Vagina (tissue), 2 donors: ENCODE measurements around the gene SMARCD2. TPM values are rescaled to one million over a fixed set of nuclear protein-coding genes. Genes with fewer than 3 reads are reported as not detected.

Experiments used
- DNase-seq, 2 donors: peaks; one replicate each; pipeline ENCODE4 v3.0.0-alpha.2; 2017; ENCODE audit errors: extremely low spot score in 2 of 2
- H3K27ac ChIP-seq: fragments of 200-600 bp; sonication (generic); one replicate; pipeline ENCODE4 v1.5.1; 2019
- H3K27me3 ChIP-seq: fragments of 200-600 bp; sonication (generic); one replicate; pipeline ENCODE4 v1.5.1; 2019
- H3K36me3 ChIP-seq, 2 donors: fragments of 200-600 bp; sonication (generic); one replicate each; pipeline ENCODE4 v1.5.1; 2017 to 2019
- H3K4me1 ChIP-seq: fragments of 200-600 bp; sonication (generic); one replicate; pipeline ENCODE4 v1.5.1; 2019
- H3K4me3 ChIP-seq, 2 donors: fragments of 200-600 bp; sonication (generic); 1 replicate in 1 of 2; 2 replicates in 1 of 2; pipeline ENCODE4 v1.5.1; 2016 to 2019
- H3K9me3 ChIP-seq: fragments of 200-600 bp; sonication (generic); one replicate; pipeline ENCODE4 v1.5.1; 2019
- POLR2A ChIP-seq, 2 donors: fragments of 450-650 bp; IDR thresholded peaks; one replicate each; pipeline ENCODE4 v1.6.1; 2017; ENCODE audit warnings: antibody characterized with exemption in 2 of 2, mild to moderate bottlenecking in 2 of 2, moderate library complexity in 2 of 2
- POLR2AphosphoS5 ChIP-seq, 2 donors: sonication (generic); formaldehyde crosslinking; IDR thresholded peaks; one replicate each; pipeline ENCODE4 v1.9.0; 2017; ENCODE audit warnings: antibody characterized with exemption in 2 of 2, mild to moderate bottlenecking in 2 of 2, low read depth in 1 of 2; ENCODE audit not compliant: insufficient read depth in 1 of 2
- intact Hi-C: fragments of 100-400 bp; cut with DNase I; formaldehyde crosslinking; loops from one replicate; pipeline ENCODE4 v1.15.1; 2023
- total RNA-seq: library from RNA; depleted of rRNA; stranded (reverse); fragments of >200 nt; gene quantifications from one replicate; pipeline ENCODE4 v1.2.3, GENCODE V29; 2016
- TF ChIP-seq, protein P1 (sequence below), 3 experiments: fragments of 450-650 bp in 2 of 3; fragments of 200-600 bp in 1 of 3; sonication (generic) in 1 of 3; IDR thresholded peaks; one replicate each; pipeline ENCODE4 v1.5.1; 2017 to 2019; ENCODE audit warnings: antibody characterized with exemption in 3 of 3, mild to moderate bottlenecking in 2 of 3, moderate library complexity in 2 of 3

The SMARCD2 gene
- total RNA-seq, 1 donor from 2014 or later = 146 TPM

DNA sequence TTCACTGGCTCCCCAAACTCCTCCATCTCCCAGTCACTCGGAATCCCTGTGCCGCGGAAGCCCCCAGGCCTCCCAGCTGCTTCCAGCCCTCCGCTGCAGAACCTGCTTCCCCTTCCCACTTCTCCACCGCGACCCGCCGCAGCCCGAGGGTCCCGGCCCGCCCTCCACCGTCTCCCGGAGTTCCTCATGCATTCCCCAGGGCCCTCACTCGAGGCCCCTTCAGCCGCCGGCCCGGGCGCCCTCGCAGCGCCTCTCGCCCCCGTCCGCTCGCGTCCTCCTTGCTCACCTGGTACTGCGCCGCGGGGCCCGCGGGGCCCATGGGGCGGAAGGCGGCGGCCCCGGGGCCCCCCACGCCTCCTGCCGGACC is 329 bp downstream of the SMARCD2 start:
- peak overlapping the region; percentile 97 for H3K27ac ChIP-seq
- H3K4me3 ChIP-seq = peak overlapping the region; percentile 96 to 100
- H3K27me3 ChIP-seq = no peaks in the 10 kb centered on the region
- H3K4me1 ChIP-seq = peaks cover 53% of the 10 kb centered on the region
- no peaks in the 10 kb centered on the region for H3K9me3 ChIP-seq
- intact Hi-C loops = loop anchor here (10.0 kb wide), 1 partner anchor 1083 kb away; no protein-coding TSS in a partner anchor
- DNase-seq = no peak
- peaks cover 0 to 3% of the 10 kb centered on the region in 2 donors for H3K36me3 ChIP-seq
- TF ChIP-seq POLR2A (IDR thresholded peaks at IDR 0.05) = no peak

DNA sequence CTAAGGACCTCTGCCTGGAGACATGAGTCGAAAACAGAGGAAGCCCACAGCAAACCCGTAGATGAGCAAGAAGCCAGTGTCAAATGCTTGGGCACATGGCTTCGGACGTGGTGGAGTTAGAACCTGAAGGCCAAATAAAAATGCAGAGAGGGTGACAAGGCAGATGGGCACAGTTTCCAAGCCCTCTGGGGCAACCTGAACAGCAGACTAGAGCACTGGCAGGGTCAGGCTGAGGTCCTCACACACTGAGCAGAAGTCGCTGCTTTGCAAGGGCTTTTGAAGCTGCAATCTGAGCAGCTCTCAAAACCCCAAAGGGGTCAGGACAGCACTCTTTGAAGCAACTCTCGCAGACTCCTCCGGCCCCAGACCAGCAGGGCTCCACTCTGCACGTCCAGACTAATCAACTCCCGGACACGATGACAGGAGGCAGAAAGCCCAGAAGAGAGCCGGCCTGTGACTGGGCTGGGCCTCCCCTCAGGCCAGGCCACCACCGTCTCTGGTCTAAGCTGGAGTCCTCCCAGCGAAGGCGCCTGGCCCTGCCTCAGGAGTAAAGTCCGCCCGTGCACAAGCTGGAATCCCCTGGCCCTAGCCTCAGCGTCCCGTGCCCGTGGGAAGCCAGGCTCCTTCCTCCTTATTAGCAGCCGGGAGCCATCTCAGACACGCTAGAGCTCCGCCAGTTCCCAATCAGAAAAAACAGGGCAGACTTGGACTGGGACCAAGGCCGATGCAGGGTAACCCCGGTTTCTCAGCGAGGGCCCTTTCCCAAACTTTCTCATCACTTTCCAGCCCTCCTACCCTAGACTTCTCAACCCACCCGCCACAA is 924 bp downstream of the SMARCD2 start:
- peak overlapping the region; percentile 97 for H3K27ac ChIP-seq
- peaks cover 58% of the 10 kb centered on the region for H3K4me1 ChIP-seq
- H3K9me3 ChIP-seq = no peaks in the 10 kb centered on the region
- H3K27me3 ChIP-seq = no peaks in the 10 kb centered on the region
- intact Hi-C loops = loop anchor here (10.0 kb wide), 1 partner anchor 1083 kb away; no protein-coding TSS in a partner anchor
- TF ChIP-seq POLR2A (IDR thresholded peaks at IDR 0.05) (no peak), POLR2AphosphoS5 (IDR thresholded peaks at IDR 0.05; ENCODE audit: insufficient read depth in 1 of 2, low read depth in 1 of 2) (peak in 1 of 2 donors; percentile 36)
- TF ChIP-seq, protein P1, sequence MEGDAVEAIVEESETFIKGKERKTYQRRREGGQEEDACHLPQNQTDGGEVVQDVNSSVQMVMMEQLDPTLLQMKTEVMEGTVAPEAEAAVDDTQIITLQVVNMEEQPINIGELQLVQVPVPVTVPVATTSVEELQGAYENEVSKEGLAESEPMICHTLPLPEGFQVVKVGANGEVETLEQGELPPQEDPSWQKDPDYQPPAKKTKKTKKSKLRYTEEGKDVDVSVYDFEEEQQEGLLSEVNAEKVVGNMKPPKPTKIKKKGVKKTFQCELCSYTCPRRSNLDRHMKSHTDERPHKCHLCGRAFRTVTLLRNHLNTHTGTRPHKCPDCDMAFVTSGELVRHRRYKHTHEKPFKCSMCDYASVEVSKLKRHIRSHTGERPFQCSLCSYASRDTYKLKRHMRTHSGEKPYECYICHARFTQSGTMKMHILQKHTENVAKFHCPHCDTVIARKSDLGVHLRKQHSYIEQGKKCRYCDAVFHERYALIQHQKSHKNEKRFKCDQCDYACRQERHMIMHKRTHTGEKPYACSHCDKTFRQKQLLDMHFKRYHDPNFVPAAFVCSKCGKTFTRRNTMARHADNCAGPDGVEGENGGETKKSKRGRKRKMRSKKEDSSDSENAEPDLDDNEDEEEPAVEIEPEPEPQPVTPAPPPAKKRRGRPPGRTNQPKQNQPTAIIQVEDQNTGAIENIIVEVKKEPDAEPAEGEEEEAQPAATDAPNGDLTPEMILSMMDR (IDR thresholded peaks at IDR 0.05) = no peak
- DNase-seq = no peak
- H3K4me3 ChIP-seq = peak overlapping the region; percentile 96 to 100
- H3K36me3 ChIP-seq = peaks cover 0 to 9% of the 10 kb centered on the region in 2 donors

DNA sequence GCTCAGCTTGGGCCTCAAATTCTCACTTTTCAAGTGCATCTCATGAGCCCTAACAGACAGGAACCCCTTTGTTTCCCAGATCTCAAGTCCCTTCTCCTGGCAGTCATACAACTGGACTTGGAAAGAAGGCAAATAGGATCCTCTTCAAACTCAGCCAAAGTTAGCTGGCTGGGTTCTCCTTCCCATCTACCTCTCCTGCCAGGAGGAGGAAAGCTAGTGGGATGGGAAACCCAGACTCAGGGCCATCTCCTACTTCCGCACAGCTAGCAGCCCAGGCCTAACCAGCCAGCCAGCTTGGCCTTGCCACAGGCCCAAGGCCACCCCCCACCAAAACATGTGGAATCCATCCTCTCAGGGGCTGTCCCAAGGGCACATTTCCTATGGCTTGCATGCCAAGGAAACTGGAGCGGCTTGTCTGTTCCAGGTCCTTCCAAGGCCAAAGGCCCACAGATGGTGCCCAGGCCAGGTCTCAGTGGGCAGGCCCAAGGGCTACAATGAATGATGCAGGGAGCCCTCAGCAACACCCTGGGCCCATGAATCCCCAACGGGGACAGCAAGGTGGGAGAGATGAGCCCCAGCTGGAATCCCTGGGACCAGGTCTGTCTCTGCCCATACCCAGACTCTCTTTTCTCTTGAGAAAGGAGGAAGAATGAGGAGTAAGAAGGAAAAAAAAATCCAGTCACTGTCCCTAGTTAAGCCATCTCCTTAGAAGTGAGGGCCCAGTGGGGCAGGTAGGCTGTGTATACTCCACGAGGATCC is 1.7 kb downstream of the SMARCD2 start:
- H3K9me3 ChIP-seq = no peaks in the 10 kb centered on the region
- TF ChIP-seq, protein P1 (IDR thresholded peaks at IDR 0.05) = no peak
- TF ChIP-seq POLR2AphosphoS5 (IDR thresholded peaks at IDR 0.05; ENCODE audit: insufficient read depth in 1 of 2, low read depth in 1 of 2) (no peak), POLR2A (IDR thresholded peaks at IDR 0.05) (no peak)
- DNase-seq = no peak
- H3K27me3 ChIP-seq = no peaks in the 10 kb centered on the region
- H3K4me3 ChIP-seq = peak overlapping the region; percentile 96 to 100
- H3K4me1 ChIP-seq = peaks cover 58% of the 10 kb centered on the region
- H3K27ac ChIP-seq = peak overlapping the region; percentile 97
- intact Hi-C loops = loop anchor here (10.0 kb wide), 1 partner anchor 1084 kb away; no protein-coding TSS in a partner anchor
- peaks cover 0 to 17% of the 10 kb centered on the region in 2 donors for H3K36me3 ChIP-seq

DNA sequence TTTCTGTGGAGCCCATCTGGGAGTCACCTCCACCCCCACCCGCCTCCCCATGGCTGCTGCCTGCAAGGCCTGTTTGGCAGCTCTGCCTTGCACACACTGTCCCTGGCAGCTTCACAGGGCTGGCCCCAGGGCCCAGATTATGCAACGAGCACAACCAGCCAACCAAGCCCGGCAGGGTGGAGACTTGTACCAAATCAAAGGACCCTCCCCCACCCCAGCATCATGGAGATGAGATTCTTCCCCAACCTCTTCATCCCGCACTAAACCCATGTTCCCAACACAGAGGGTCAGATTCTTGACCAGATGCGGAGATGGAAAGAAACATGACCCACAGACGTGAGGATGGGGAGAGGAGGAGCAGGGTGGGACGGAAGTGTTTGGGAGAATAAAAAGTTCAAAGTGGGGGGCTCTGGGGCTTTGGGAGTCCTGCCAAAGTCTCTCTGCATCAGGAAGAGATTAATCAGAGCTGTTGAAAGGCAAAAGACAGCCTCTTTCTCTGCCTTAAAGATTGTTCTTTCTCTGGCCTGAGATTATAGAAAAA is 3.8 kb downstream of the SMARCD2 start:
- peak in 1 of 2 donors; percentile 97 for DNase-seq
- TF ChIP-seq POLR2A (IDR thresholded peaks at IDR 0.05) = no peak
- TF ChIP-seq POLR2AphosphoS5 (IDR thresholded peaks at IDR 0.05; ENCODE audit: insufficient read depth in 1 of 2, low read depth in 1 of 2) = peak; percentile 89 to 90
- Histone ChIP-seq H3K27ac (peak overlapping the region; percentile 97), H3K9me3 (no peaks in the 10 kb centered on the region), H3K27me3 (no peaks in the 10 kb centered on the region), H3K4me3 (peak overlapping the region; percentile 25), H3K4me1 (peaks cover 65% of the 10 kb centered on the region), H3K36me3 (peaks cover 0 to 38% of the 10 kb centered on the region in 2 donors)
- intact Hi-C loops = no loop called here

DNA sequence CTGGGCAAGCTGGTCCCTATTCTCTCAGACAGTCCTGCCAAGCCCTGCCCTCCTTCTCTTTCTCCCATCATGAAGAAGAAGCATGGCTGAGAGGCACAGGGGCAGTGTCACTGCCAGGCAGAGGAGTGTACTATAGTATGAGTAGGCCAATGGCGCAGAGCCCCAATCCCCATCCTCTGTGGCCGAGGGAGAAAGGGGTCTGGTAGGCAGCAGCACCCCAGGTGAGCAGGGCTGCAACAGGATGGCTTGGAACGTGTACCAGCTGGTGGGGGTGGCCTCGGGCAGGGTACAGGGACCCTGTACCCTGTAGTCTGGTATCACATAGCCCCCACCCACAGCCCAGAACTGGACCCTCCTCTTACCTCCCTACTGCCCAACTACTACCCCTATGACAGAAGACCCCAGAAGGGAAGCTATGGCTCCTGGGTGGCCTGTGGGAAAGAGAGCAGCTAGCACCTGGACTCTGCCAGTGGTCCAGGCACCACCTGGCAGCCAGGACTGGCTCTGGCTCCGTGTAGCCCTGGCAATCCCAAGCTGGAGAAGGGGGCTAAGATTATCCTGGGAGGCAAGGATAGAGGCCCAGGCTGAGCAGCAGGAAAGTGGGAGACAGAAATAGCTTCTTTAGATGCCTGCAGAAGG is 4.4 kb downstream of the SMARCD2 start:
- Histone ChIP-seq H3K9me3 (no peaks in the 10 kb centered on the region), H3K36me3 (peaks cover 0 to 44% of the 10 kb centered on the region in 2 donors), H3K4me3 (peak overlapping the region; percentile 16 to 25), H3K4me1 (peaks cover 60% of the 10 kb centered on the region), H3K27me3 (no peaks in the 10 kb centered on the region), H3K27ac (peak overlapping the region; percentile 97)
- TF ChIP-seq POLR2A (IDR thresholded peaks at IDR 0.05) (no peak), POLR2AphosphoS5 (IDR thresholded peaks at IDR 0.05; ENCODE audit: insufficient read depth in 1 of 2, low read depth in 1 of 2) (no peak)
- TF ChIP-seq, protein P1 (IDR thresholded peaks at IDR 0.05) = no peak
- no peak for DNase-seq
- intact Hi-C loops = no loop called here
